K562 (cell line): ENCODE measurements around the gene IL27RA. TPM values are rescaled to one million over a fixed set of nuclear protein-coding genes. Genes with fewer than 3 reads are reported as not detected.

Experiments
- CLOCK ChIP-seq: fragments of 250-450 bp; sonication (Bioruptor Pico); IDR thresholded peaks from 2 replicates; pipeline ENCODE4 v1.4.0; 2020; ENCODE audit warnings: mild to moderate bottlenecking, moderate library complexity, borderline replicate concordance
- E2F8 ChIP-seq: fragments of 450-650 bp; IDR thresholded peaks from 2 replicates; pipeline ENCODE4 v1.7.1; 2018; ENCODE audit warnings: mild to moderate bottlenecking, low read depth; ENCODE audit not compliant: partially characterized antibody
- FOXJ3 ChIP-seq: sonication (generic); formaldehyde crosslinking; IDR thresholded peaks from 2 replicates; pipeline ENCODE4 v1.4.0; 2020; ENCODE audit warnings: mild to moderate bottlenecking, missing genetic modification reagents
- HDAC1 ChIP-seq, 2 experiments: fragments of 450-650 bp; IDR thresholded peaks; 2 replicates each; pipeline ENCODE4 v1.6.1; 2016 to 2017; ENCODE audit warnings: inconsistent platforms in 1 of 2, mild to moderate bottlenecking in 1 of 2, moderate library complexity in 1 of 2
- HEY1 ChIP-seq: fragments of 250-450 bp; sonication (Bioruptor Pico); IDR thresholded peaks from 2 replicates; pipeline ENCODE4 v1.5.0; 2020; ENCODE audit warnings: mild to moderate bottlenecking, moderate library complexity, borderline replicate concordance
- HSF4 ChIP-seq: fragments of 250-450 bp; sonication (Bioruptor Pico); IDR thresholded peaks from 2 replicates; pipeline ENCODE4 v2.1.2; 2022; ENCODE audit warnings: mild to moderate bottlenecking, moderate library complexity, borderline replicate concordance
- KLF16 ChIP-seq: IDR thresholded peaks from 2 replicates; pipeline ENCODE4 v1.6.1; 2016; ENCODE audit warnings: antibody characterized with exemption
- MBD2 ChIP-seq: sonication (generic); IDR thresholded peaks from 2 replicates; pipeline ENCODE4 v1.6.1; 2016; ENCODE audit warnings: low read depth, borderline replicate concordance
- MCM5 ChIP-seq: fragments of 450-650 bp; IDR thresholded peaks from 2 replicates; pipeline ENCODE4 v1.6.1; 2016; ENCODE audit warnings: low read depth
- NR2C1 ChIP-seq, 2 experiments: fragments of 450-650 bp; IDR thresholded peaks; 2 replicates each; pipeline ENCODE4 v1.6.1; 2017; ENCODE audit warnings: mild to moderate bottlenecking in 2 of 2, antibody characterized with exemption in 1 of 2, inconsistent platforms in 1 of 2, missing compliant biosample characterization in 1 of 2, missing genetic modification characterization in 1 of 2
- POLR2AphosphoS5 ChIP-seq: IDR thresholded peaks from 2 replicates; pipeline ENCODE4 v1.6.1; 2011; ENCODE audit warnings: mild to moderate bottlenecking, low read depth, low read length, moderate library complexity; ENCODE audit not compliant: control insufficient read depth, insufficient read depth
- RBM15 ChIP-seq: fragments of 200-400 bp; formaldehyde crosslinking; IDR thresholded peaks from 2 replicates; pipeline ENCODE4 v1.6.1; 2018; ENCODE audit warnings: mild to moderate bottlenecking, low read length, moderate library complexity; ENCODE audit not compliant: insufficient read depth
- SIN3A ChIP-seq, 2 experiments: fragments of 150-350 bp in 1 of 2; IDR thresholded peaks; 2 replicates each; pipeline ENCODE4 v1.6.1; 2011 to 2016; ENCODE audit warnings: borderline replicate concordance in 2 of 2, low read depth in 2 of 2, low read length in 2 of 2, mild to moderate bottlenecking in 2 of 2, moderate library complexity in 2 of 2; ENCODE audit not compliant: control insufficient read depth in 1 of 2
- TARDBP ChIP-seq: fragments of 450-650 bp; IDR thresholded peaks from 2 replicates; pipeline ENCODE4 v1.6.1; 2016
- TBL1XR1 ChIP-seq, 2 experiments: IDR thresholded peaks; 2 replicates each; pipeline ENCODE4 v1.6.1; 2012; ENCODE audit warnings: improper control_type of control experiment in 2 of 2, low read length in 2 of 2, mild to moderate bottlenecking in 1 of 2
- TFAM ChIP-seq: fragments of 250-450 bp; sonication (Bioruptor Pico); conservative IDR thresholded peaks from 2 replicates; pipeline ENCODE4 v1.5.0; 2021; ENCODE audit warnings: mild to moderate bottlenecking, moderate library complexity
- ZC3H11A ChIP-seq: IDR thresholded peaks from 2 replicates; pipeline ENCODE4 v1.6.1; 2012; ENCODE audit warnings: low read depth, low read length, improper control_type of control experiment
- ZNF324 ChIP-seq: fragments of 250-450 bp; sonication (Bioruptor Pico); IDR thresholded peaks from 2 replicates; pipeline ENCODE4 v1.4.0; 2020; ENCODE audit warnings: mild to moderate bottlenecking
- polyA plus RNA-seq, 8 experiments: library from polyadenylated mRNA; depleted of rRNA in 4 of 8; stranded (reverse) in 5 of 8; unstranded in 3 of 8; fragments of >200 nt; fragmentation: Nextera tagmentation in 2 of 8; fragmentation: Illumina TruSeq in 1 of 8; extraction: Ambion mirVana in 2 of 8; extraction: Trizol in 1 of 8; gene quantifications; 2 replicates each; pipeline versions ENCODE4 v1.2.1 to v1.2.3, GENCODE V29; 2011 to 2014; ENCODE audit warnings: inconsistent platforms in 1 of 8, missing spikeins in 1 of 8
- total RNA-seq, 7 experiments: library from RNA; depleted of rRNA in 6 of 7; stranded (reverse); fragments of >200 nt in 6 of 7; fragmentation: Illumina TruSeq in 2 of 7; extraction: Trizol in 2 of 7; gene quantifications; 2 replicates each; pipeline versions ENCODE4 v1.2.1 to v1.2.3, GENCODE V29; 2011 to 2021; ENCODE audit warnings: low replicate concordance in 1 of 7
- TF ChIP-seq, protein P1 (sequence below): fragments of 200-800 bp; sonication (Bioruptor generic); IDR thresholded peaks from 2 replicates; pipeline ENCODE4 v1.6.1; 2017; ENCODE audit warnings: missing genetic modification characterization, missing compliant biosample characterization

The IL27RA gene
- total and polyA plus RNA-seq, 9 of the 15 experiments (the other 6 are each of a cell fraction or from before 2014, with no cell fraction given): 1.9 to 15.9 (median 12.0) TPM

- TF ChIP-seq CLOCK (no peak), FOXJ3 (CRISPR knock-in tag) (peak; percentile 96), TFAM (no peak), TBL1XR1 (IDR thresholded peaks at IDR 0.05; ENCODE audit: low read length in 2 of 2) (no peak), TARDBP (no peak), MBD2 (peak; percentile 100), SIN3A (IDR thresholded peaks at IDR 0.05; ENCODE audit: borderline replicate concordance in 2 of 2, control insufficient read depth in 1 of 2, low read depth in 2 of 2, low read length in 2 of 2) (peak; percentile 42 to 63; a peak in 1 of 4 replicates), ZNF324 (CRISPR knock-in tag) (no peak), ZC3H11A (no peak), HDAC1 (IDR thresholded peaks at IDR 0.05) (peak in 1 of 2 experiments; percentile 14; a peak in 2 of 4 replicates), KLF16 (no peak), HEY1 (no peak), RBM15 (no peak), NR2C1 (IDR thresholded peaks at IDR 0.05) (no peak), NR2C1 (tag; IDR thresholded peaks at IDR 0.05) (no peak), HSF4 (CRISPR knock-in tag) (no peak), POLR2AphosphoS5 (no peak), E2F8 (peak; percentile 97), MCM5 (no peak)
- TF ChIP-seq, protein P1, sequence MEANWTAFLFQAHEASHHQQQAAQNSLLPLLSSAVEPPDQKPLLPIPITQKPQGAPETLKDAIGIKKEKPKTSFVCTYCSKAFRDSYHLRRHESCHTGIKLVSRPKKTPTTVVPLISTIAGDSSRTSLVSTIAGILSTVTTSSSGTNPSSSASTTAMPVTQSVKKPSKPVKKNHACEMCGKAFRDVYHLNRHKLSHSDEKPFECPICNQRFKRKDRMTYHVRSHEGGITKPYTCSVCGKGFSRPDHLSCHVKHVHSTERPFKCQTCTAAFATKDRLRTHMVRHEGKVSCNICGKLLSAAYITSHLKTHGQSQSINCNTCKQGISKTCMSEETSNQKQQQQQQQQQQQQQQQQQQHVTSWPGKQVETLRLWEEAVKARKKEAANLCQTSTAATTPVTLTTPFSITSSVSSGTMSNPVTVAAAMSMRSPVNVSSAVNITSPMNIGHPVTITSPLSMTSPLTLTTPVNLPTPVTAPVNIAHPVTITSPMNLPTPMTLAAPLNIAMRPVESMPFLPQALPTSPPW (CRISPR knock-in tag): peak; percentile 87
These were observed 25.3 kb upstream of the IL27RA start, which contains the start of gene RFX1 (continued) for GRCh38 chr19:14006085-14006765.
